Measurements from ENCODE around the gene CDKAL1. TPM values are rescaled to one million over a fixed set of nuclear protein-coding genes. Genes with fewer than 3 reads are reported as not detected.

Gene CDKAL1
- total RNA-seq, 2 experiments from 2014 or later = 20.4 TPM

- H3K27me3 Mint-ChIP-seq (ENCODE audit: low read depth) = no peaks in the 10 kb centered on the region
- DNase-seq = no peak
- peaks cover 27% of the 10 kb centered on the region for H3K36me3 Mint-ChIP-seq (ENCODE audit: low read depth)
- H3K4me1 Mint-ChIP-seq (ENCODE audit: low read depth) = no peaks in the 10 kb centered on the region
- no peak overlapping the region for H3K27ac Mint-ChIP-seq
- H3K9me3 Mint-ChIP-seq = peaks cover 13% of the 10 kb centered on the region
- H3K4me3 Mint-ChIP-seq = no peak overlapping the region
- intact Hi-C loops (cut with micrococcal nuclease) = no loop called here
- CTCF ChIA-PET = interaction anchor here (0.6 to 0.7 kb wide), 2 partner anchors 506 to 652 kb away, joined by 3 read pairs; no protein-coding TSS in a partner anchor
Observed at GRCh38 chr6:20805021-20805420, 270.8 kb downstream of the CDKAL1 start.

GRCh38 chr6:20806669-20807068 lies 272.4 kb downstream of the CDKAL1 start:
- H3K27ac Mint-ChIP-seq = no peak overlapping the region
- H3K9me3 Mint-ChIP-seq = peaks cover 13% of the 10 kb centered on the region
- no peak overlapping the region for H3K4me3 Mint-ChIP-seq
- DNase-seq = no peak
- CTCF ChIA-PET = interaction anchor here (0.6 kb wide), 1 partner anchor 61 kb away, joined by 6 read pairs; no protein-coding TSS in a partner anchor
- H3K4me1 Mint-ChIP-seq (ENCODE audit: low read depth) = peaks cover 5% of the 10 kb centered on the region
- H3K36me3 Mint-ChIP-seq (ENCODE audit: low read depth) = peaks cover 28% of the 10 kb centered on the region
- intact Hi-C loops (cut with micrococcal nuclease) = no loop called here
- no peaks in the 10 kb centered on the region for H3K27me3 Mint-ChIP-seq (ENCODE audit: low read depth)

- Mint-ChIP-seq H3K27me3 (ENCODE audit: low read depth) (no peaks in the 10 kb centered on the region), H3K4me1 (ENCODE audit: low read depth) (peaks cover 5% of the 10 kb centered on the region), H3K27ac (no peak overlapping the region), H3K36me3 (ENCODE audit: low read depth) (peaks cover 35% of the 10 kb centered on the region), H3K4me3 (no peak overlapping the region), H3K9me3 (peaks cover 13% of the 10 kb centered on the region)
- intact Hi-C loops (cut with micrococcal nuclease) = no loop called here
- DNase-seq = no peak
- CTCF ChIA-PET = no interaction called here
Observed at GRCh38 chr6:20808439-20808838, 274.2 kb downstream of the CDKAL1 start.

DNA sequence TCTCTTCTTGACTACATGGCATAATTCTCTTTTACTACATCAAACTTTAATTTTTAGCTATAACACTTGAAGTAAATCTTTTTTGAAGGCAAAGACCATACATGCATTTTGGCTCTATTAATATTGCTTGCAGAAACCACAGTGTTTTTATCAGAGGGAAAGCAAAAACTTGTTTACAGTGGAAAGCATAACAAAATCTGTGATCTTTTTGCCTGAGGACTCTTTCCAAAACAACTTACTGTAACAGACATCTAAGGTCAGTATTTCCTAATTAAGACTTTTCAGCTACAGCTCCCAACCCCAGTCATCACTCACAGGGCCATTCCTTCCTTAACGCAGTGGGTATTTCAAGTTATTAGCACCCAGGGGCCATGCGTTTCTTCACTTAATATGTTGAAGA lies 274.7 kb downstream of the CDKAL1 start:
- intact Hi-C loops (cut with micrococcal nuclease) = no loop called here
- H3K9me3 Mint-ChIP-seq = peaks cover 13% of the 10 kb centered on the region
- no peak overlapping the region for H3K27ac Mint-ChIP-seq
- no peak overlapping the region for H3K4me3 Mint-ChIP-seq
- no peaks in the 10 kb centered on the region for H3K27me3 Mint-ChIP-seq (ENCODE audit: low read depth)
- peaks cover 35% of the 10 kb centered on the region for H3K36me3 Mint-ChIP-seq (ENCODE audit: low read depth)
- peaks cover 5% of the 10 kb centered on the region for H3K4me1 Mint-ChIP-seq (ENCODE audit: low read depth)
- DNase-seq = no peak
- CTCF ChIA-PET = no interaction called here

DNA sequence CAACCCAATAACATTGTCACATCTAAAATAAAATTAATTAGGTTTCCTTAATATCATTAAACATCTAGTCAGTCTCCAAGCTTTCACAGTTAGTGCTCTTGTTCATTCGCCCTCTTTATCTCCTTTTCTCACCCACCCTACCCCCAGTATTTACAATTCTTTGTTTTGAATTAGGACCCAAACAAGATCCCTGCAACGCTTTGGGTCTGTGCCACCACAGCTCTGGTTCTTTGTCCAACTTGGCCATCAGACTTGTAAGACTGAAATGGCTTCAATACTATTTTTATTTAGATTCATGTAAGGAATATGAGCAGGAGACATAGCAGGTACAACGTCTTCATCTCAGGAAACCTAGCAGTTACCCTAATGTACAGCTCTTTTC lies 276.5 kb downstream of the CDKAL1 start:
- peaks cover 7% of the 10 kb centered on the region for H3K9me3 Mint-ChIP-seq
- H3K4me3 Mint-ChIP-seq = no peak overlapping the region
- no peak overlapping the region for H3K27ac Mint-ChIP-seq
- H3K4me1 Mint-ChIP-seq (ENCODE audit: low read depth) = peaks cover 5% of the 10 kb centered on the region
- intact Hi-C loops (cut with micrococcal nuclease) = no loop called here
- H3K27me3 Mint-ChIP-seq (ENCODE audit: low read depth) = no peaks in the 10 kb centered on the region
- no peak for DNase-seq
- CTCF ChIA-PET = interaction anchor here (0.7 kb wide), 2 partner anchors 90 to 667 kb away, joined by 3 to 4 read pairs; no protein-coding TSS in a partner anchor
- H3K36me3 Mint-ChIP-seq (ENCODE audit: low read depth) = peaks cover 35% of the 10 kb centered on the region

DNA sequence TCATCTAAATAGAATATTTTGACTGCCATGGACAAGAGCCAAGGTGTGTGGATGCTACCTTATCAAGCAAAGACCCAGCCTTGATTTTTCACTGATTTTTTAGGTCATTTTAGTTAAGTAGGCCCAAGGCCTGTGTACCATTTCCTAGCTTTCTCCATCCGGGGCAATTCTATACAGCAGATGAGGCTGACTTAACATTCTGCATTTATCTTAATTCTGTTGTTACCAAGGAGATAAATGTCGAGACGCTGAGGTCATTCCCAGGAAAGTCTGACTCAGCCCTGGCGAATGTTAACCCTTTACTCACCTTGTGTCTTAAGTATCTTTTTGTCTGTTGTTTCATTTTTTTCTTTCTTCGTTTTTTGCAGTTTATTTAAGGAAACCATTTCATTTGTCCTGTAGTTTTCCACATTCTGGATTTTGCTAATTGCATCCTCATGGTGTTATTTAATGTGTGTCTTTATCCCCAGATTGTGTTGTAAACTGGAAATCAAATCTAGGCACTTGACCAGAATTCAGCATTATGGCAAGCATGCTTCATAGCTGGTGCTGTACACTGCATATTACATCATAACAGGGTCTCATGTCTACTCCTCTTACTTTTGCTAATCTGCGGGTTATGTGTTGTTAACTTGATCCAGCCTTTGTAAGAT lies 277.0 kb downstream of the CDKAL1 start:
- H3K9me3 Mint-ChIP-seq = peaks cover 3% of the 10 kb centered on the region
- H3K36me3 Mint-ChIP-seq (ENCODE audit: low read depth) = peaks cover 31% of the 10 kb centered on the region
- intact Hi-C loops (cut with micrococcal nuclease) = no loop called here
- H3K4me1 Mint-ChIP-seq (ENCODE audit: low read depth) = peaks cover 5% of the 10 kb centered on the region
- no peak for DNase-seq
- H3K27ac Mint-ChIP-seq = no peak overlapping the region
- H3K27me3 Mint-ChIP-seq (ENCODE audit: low read depth) = no peaks in the 10 kb centered on the region
- H3K4me3 Mint-ChIP-seq = no peak overlapping the region
- CTCF ChIA-PET = interaction anchor here (0.6 to 0.7 kb wide), 3 partner anchors 89 to 667 kb away, joined by 3 to 4 read pairs (median 3); no protein-coding TSS in a partner anchor

- intact Hi-C loops (cut with micrococcal nuclease) = no loop called here
- CTCF ChIA-PET = no interaction called here
- H3K27ac Mint-ChIP-seq = no peak overlapping the region
Observed at GRCh38 chr6:20812776-20813175, 278.5 kb downstream of the CDKAL1 start.

GRCh38 chr6:20814494-20814893 lies 280.2 kb downstream of the CDKAL1 start:
- no peak overlapping the region for H3K4me3 Mint-ChIP-seq

More at GRCh38 chr6:20812776-20813175, 278.5 kb downstream of the CDKAL1 start:
- Mint-ChIP-seq H3K27me3 (ENCODE audit: low read depth) (no peaks in the 10 kb centered on the region), H3K9me3 (no peaks in the 10 kb centered on the region), H3K4me3 (no peak overlapping the region), H3K4me1 (ENCODE audit: low read depth) (peaks cover 5% of the 10 kb centered on the region), H3K36me3 (ENCODE audit: low read depth) (peaks cover 27% of the 10 kb centered on the region)
- no peak for DNase-seq

GRCh38 chr6:20816126-20816525 lies 281.9 kb downstream of the CDKAL1 start:
- peaks cover 24% of the 10 kb centered on the region for H3K36me3 Mint-ChIP-seq (ENCODE audit: low read depth)
- no peaks in the 10 kb centered on the region for H3K9me3 Mint-ChIP-seq
- H3K4me1 Mint-ChIP-seq (ENCODE audit: low read depth) = peaks cover 3% of the 10 kb centered on the region

More at GRCh38 chr6:20814494-20814893, 280.2 kb downstream of the CDKAL1 start:
- intact Hi-C loops (cut with micrococcal nuclease) = no loop called here
- Mint-ChIP-seq H3K9me3 (no peaks in the 10 kb centered on the region), H3K4me1 (ENCODE audit: low read depth) (peaks cover 5% of the 10 kb centered on the region), H3K36me3 (ENCODE audit: low read depth) (peaks cover 25% of the 10 kb centered on the region), H3K27ac (no peak overlapping the region), H3K27me3 (ENCODE audit: low read depth) (no peaks in the 10 kb centered on the region)
- no peak for DNase-seq
- CTCF ChIA-PET = no interaction called here

GRCh38 chr6:20817806-20818320 lies 283.6 kb downstream of the CDKAL1 start:
- Mint-ChIP-seq H3K4me3 (no peak overlapping the region), H3K4me1 (ENCODE audit: low read depth) (no peaks in the 10 kb centered on the region), H3K27me3 (ENCODE audit: low read depth) (no peaks in the 10 kb centered on the region), H3K27ac (no peak overlapping the region), H3K36me3 (ENCODE audit: low read depth) (peaks cover 26% of the 10 kb centered on the region), H3K9me3 (no peaks in the 10 kb centered on the region)
- intact Hi-C loops (cut with micrococcal nuclease) = no loop called here
- CTCF ChIA-PET = no interaction called here
- no peak for DNase-seq

More at GRCh38 chr6:20816126-20816525, 281.9 kb downstream of the CDKAL1 start:
- H3K27ac Mint-ChIP-seq = no peak overlapping the region
- no peaks in the 10 kb centered on the region for H3K27me3 Mint-ChIP-seq (ENCODE audit: low read depth)
- no peak overlapping the region for H3K4me3 Mint-ChIP-seq
- intact Hi-C loops (cut with micrococcal nuclease) = no loop called here
- CTCF ChIA-PET = interaction anchor here (0.7 kb wide), 2 partner anchors 38 to 773 kb away, joined by 3 read pairs; no protein-coding TSS in a partner anchor
- DNase-seq = no peak

- Mint-ChIP-seq H3K4me3 (no peak overlapping the region), H3K27me3 (ENCODE audit: low read depth) (no peaks in the 10 kb centered on the region), H3K27ac (no peak overlapping the region), H3K36me3 (ENCODE audit: low read depth) (peaks cover 24% of the 10 kb centered on the region), H3K9me3 (no peaks in the 10 kb centered on the region), H3K4me1 (ENCODE audit: low read depth) (no peaks in the 10 kb centered on the region)
- CTCF ChIA-PET = no interaction called here
- no peak for DNase-seq
- intact Hi-C loops (cut with micrococcal nuclease) = no loop called here
Observed at GRCh38 chr6:20819774-20820400, 285.6 kb downstream of the CDKAL1 start.

GRCh38 chr6:20826378-20826777 lies 292.1 kb downstream of the CDKAL1 start:
- CTCF ChIA-PET = no interaction called here
- no peaks in the 10 kb centered on the region for H3K27me3 Mint-ChIP-seq (ENCODE audit: low read depth)
- intact Hi-C loops (cut with micrococcal nuclease) = no loop called here
- no peak overlapping the region for H3K4me3 Mint-ChIP-seq
- H3K9me3 Mint-ChIP-seq = no peaks in the 10 kb centered on the region
- no peak overlapping the region for H3K27ac Mint-ChIP-seq
- no peak for DNase-seq
- no peaks in the 10 kb centered on the region for H3K4me1 Mint-ChIP-seq (ENCODE audit: low read depth)
- H3K36me3 Mint-ChIP-seq (ENCODE audit: low read depth) = peaks cover 21% of the 10 kb centered on the region
